Pancreas (tissue), 10 donors: ENCODE data around the gene COMMD1. TPM values are rescaled to one million over a fixed set of nuclear protein-coding genes. Genes with fewer than 3 reads are reported as not detected.

Experiments
- ATAC-seq, 4 donors: fragments of 200-7000 bp; cut with Tn5 transposase; one replicate each; pipeline versions ENCODE4 v1.8.0 to v1.9.1; 2020; ENCODE audit warnings: mild to moderate bottlenecking in 4 of 4, moderate library complexity in 4 of 4
- DNase-seq, 6 donors: peaks; one replicate each; pipeline ENCODE4 v3.0.0-alpha.2; 2020
- FAIRE-seq: peaks from 2 replicates; lab custom pipeline; 2012; peaks lifted over from hg19 to GRCh38; lab: Jason Lieb, UNC
- H3K27ac ChIP-seq, 4 donors: fragments of 200-600 bp; sonication (generic); 1 replicate in 3 of 4; 2 replicates in 1 of 4; pipeline versions ENCODE4 v1.5.0 to v1.8.0; 2020
- H3K27me3 ChIP-seq, 4 donors: fragments of 200-600 bp; one replicate each; pipeline ENCODE4 v1.8.0; 2021
- H3K36me3 ChIP-seq, 3 donors: fragments of 200-600 bp; sonication (generic) in 1 of 3; one replicate each; pipeline versions ENCODE4 v1.5.0 to v1.8.0; 2020 to 2021
- H3K4me1 ChIP-seq, 3 donors: fragments of 200-600 bp; one replicate each; pipeline ENCODE4 v1.8.0; 2021
- H3K4me3 ChIP-seq, 4 donors: fragments of 200-600 bp; sonication (generic) in 2 of 4; one replicate each; pipeline versions ENCODE4 v1.5.0 to v1.8.0; 2020 to 2021
- H3K9me3 ChIP-seq, 4 donors: fragments of 200-600 bp; one replicate each; pipeline ENCODE4 v1.8.0; 2021
- CTCF ChIP-seq, 4 donors: fragments of 200-600 bp; sonication (generic) in 3 of 4; IDR thresholded peaks; one replicate each; pipeline versions ENCODE4 v1.5.0 to v1.8.0; 2021; ENCODE audit warnings: antibody characterized with exemption in 4 of 4
- WGBS, 2 donors: extraction: QIAGEN DNeasy Blood & Tissue Kit; methylation state at CpG; one replicate each; pipeline ENCODE4 v1.1.7; 2013; 5-methylcytosine and 5-hydroxymethylcytosine counted together
- intact Hi-C, 3 donors: fragments of 100-400 bp; cut with DNase I; formaldehyde crosslinking; loops; one replicate each; pipeline versions ENCODE4 v1.11.1 to v1.14.2; 2022
- polyA plus RNA-seq, 2 donors: library from polyadenylated mRNA; stranded (reverse); fragments of 200-250 nt; gene quantifications; one replicate each; pipeline ENCODE4 v1.2.3, GENCODE V29; 2013
- total RNA-seq, 6 donors: library from RNA; stranded (reverse); fragmentation: NEBNext Ultra II Directional in 4 of 6; extraction: Animal tissue kit (Norgen Biotek cat#: 25700) in 4 of 6; gene quantifications; one replicate each; pipeline versions ENCODE4 v1.2.1 to v1.2.4, GENCODE V29; 2021 to 2023
- donor health status: healthy with polysubstance abuse.
- donor health status: DM: no; HTN: no; CAD: no; lungs with moderate emphysema.
- donor health status: DM: no; HTN: no; CAD: no.
- donor health status: control.
- donor health status: control.
- donor health status: Bipolar disorder and iron deficiency.
- donor health status: DM: yes; HTN: yes; CAD: no.
- donor health status: DM: no; HTN: no; CAD: no.
- donor health status: DM: no; HTN: no; CAD: no.
- donor health status: DM: yes; HTN: yes; CAD: no.

COMMD1 gene
- total and polyA plus RNA-seq, 8 donors = 9.3 to 27.0 (median 15.8) TPM

GRCh38 chr2:62071126-62071598 is 165.7 kb downstream of the COMMD1 start:
- Histone ChIP-seq H3K4me3 (no peak overlapping the region), H3K27ac (no peak overlapping the region), H3K4me1 (no peaks in the 10 kb centered on the region), H3K9me3 (no peaks in the 10 kb centered on the region), H3K36me3 (no peaks in the 10 kb centered on the region), H3K27me3 (no peaks in the 10 kb centered on the region)
- DNase-seq (no peak), ATAC-seq (no peak), FAIRE-seq (no peak)
- TF ChIP-seq CTCF (IDR thresholded peaks at IDR 0.05) = no peak
- WGBS, 2 donors = 92 to 94% methylated on average over 6 of the region's 6 CpGs
- intact Hi-C loops = no loop called here

GRCh38 chr2:62071760-62072680 is 166.5 kb downstream of the COMMD1 start:
- Histone ChIP-seq H3K27ac (no peak overlapping the region), H3K4me3 (no peak overlapping the region), H3K9me3 (no peaks in the 10 kb centered on the region), H3K36me3 (no peaks in the 10 kb centered on the region), H3K27me3 (no peaks in the 10 kb centered on the region), H3K4me1 (no peaks in the 10 kb centered on the region)
- 98 to 99% methylated on average over 7 of the region's 7 CpGs for WGBS, 2 donors
- FAIRE-seq (no peak), DNase-seq (no peak), ATAC-seq (no peak)
- no peak for TF ChIP-seq CTCF (IDR thresholded peaks at IDR 0.05)
- intact Hi-C loops = no loop called here

- Histone ChIP-seq H3K27ac (no peak overlapping the region), H3K27me3 (no peaks in the 10 kb centered on the region), H3K36me3 (no peaks in the 10 kb centered on the region), H3K4me1 (no peaks in the 10 kb centered on the region), H3K4me3 (no peak overlapping the region), H3K9me3 (no peaks in the 10 kb centered on the region)
- TF ChIP-seq CTCF (IDR thresholded peaks at IDR 0.05) = no peak
- 84 to 85% methylated on average over 2 of the region's 2 CpGs for WGBS, 2 donors
- intact Hi-C loops = no loop called here
- DNase-seq (no peak), ATAC-seq (no peak), FAIRE-seq (no peak)
Observed at GRCh38 chr2:62074233-62074632, 168.8 kb downstream of the COMMD1 start.

GRCh38 chr2:62076980-62077638 is 171.6 kb downstream of the COMMD1 start:
- 80 to 83% methylated on average over 6 of the region's 6 CpGs for WGBS, 2 donors

More at GRCh38 chr2:62076980-62077638, 171.6 kb downstream of the COMMD1 start:
- no peak for TF ChIP-seq CTCF (IDR thresholded peaks at IDR 0.05)
- Histone ChIP-seq H3K9me3 (no peaks in the 10 kb centered on the region), H3K36me3 (no peaks in the 10 kb centered on the region), H3K4me3 (no peak overlapping the region), H3K27ac (no peak overlapping the region), H3K27me3 (no peaks in the 10 kb centered on the region), H3K4me1 (no peaks in the 10 kb centered on the region)
- no peak for DNase-seq
- no peak for ATAC-seq
- intact Hi-C loops = no loop called here
- FAIRE-seq = no peak
